IMR-90 (cell line): ENCODE results near the gene RNF103. TPM values are rescaled to one million over a fixed set of nuclear protein-coding genes. Genes with fewer than 3 reads are reported as not detected.

Experiments used
- ATAC-seq: fragments of 200-7000 bp; cut with Tn5 transposase; 2 replicates; pipeline ENCODE4 v1.9.1; 2020; ENCODE audit warnings: low read depth, mild to moderate bottlenecking, moderate library complexity
- BruUV-seq: library from RNA; stranded (reverse); fragments of 400-500 nt; replicated peaks from 2 replicates; lab custom pipeline; 2021; lab: Mats Ljungman, UMichigan
- CTCF ChIA-PET: fragments of 300-600 bp; formaldehyde crosslinking; extraction: SDS; loops from one replicate; lab custom pipeline; 2021; ENCODE audit warnings: antibody characterized with exemption; lab: Yijun Ruan, JAX
- POLR2A ChIA-PET: fragments of 300-600 bp; sonication (Branson Sonifier 250); formaldehyde crosslinking; loops from one replicate; lab custom pipeline; 2022; ENCODE audit warnings: antibody characterized with exemption; ENCODE audit not compliant: unreplicated experiment; lab: Charles Lee
- DNase-seq: peaks from one replicate; pipeline ENCODE4 v3.0.0; 2013
- H2AFZ ChIP-seq: replicated peaks from 2 replicates; pipeline ENCODE3; 2013; ENCODE audit warnings: low read length, mild to moderate bottlenecking; ENCODE audit not compliant: poor library complexity
- H2AK5ac ChIP-seq: 2 replicates; pipeline ENCODE4 v1.6.1; 2013; ENCODE audit warnings: low read depth, low read length, inconsistent platforms
- H2AK9ac ChIP-seq: replicated peaks from 2 replicates; pipeline ENCODE3; 2013; ENCODE audit warnings: mild to moderate bottlenecking, low read depth, low read length, moderate library complexity; ENCODE audit not compliant: poor library complexity
- H2BK120ac ChIP-seq: 2 replicates; pipeline ENCODE4 v1.6.1; 2013; ENCODE audit warnings: low read depth, low read length, inconsistent platforms
- H2BK15ac ChIP-seq: 3 replicates; pipeline ENCODE4 v1.6.1; 2013; ENCODE audit warnings: low read depth, low read length, inconsistent platforms
- H2BK20ac ChIP-seq: 2 replicates; pipeline ENCODE4 v1.6.1; 2013; ENCODE audit warnings: low read depth, mild to moderate bottlenecking, inconsistent platforms, low read length, moderate library complexity
- H2BK5ac ChIP-seq: 2 replicates; pipeline ENCODE4 v1.6.1; 2013; ENCODE audit warnings: mild to moderate bottlenecking, low read depth, low read length, inconsistent platforms; ENCODE audit not compliant: poor library complexity, severe bottlenecking
- H3K14ac ChIP-seq: replicated peaks from 2 replicates; pipeline ENCODE4 v1.6.1; 2013; ENCODE audit warnings: low read depth, low read length, inconsistent platforms
- H3K18ac ChIP-seq: 2 replicates; pipeline ENCODE4 v1.6.1; 2013; ENCODE audit warnings: low read depth, low read length, control low read depth
- H3K23ac ChIP-seq: 2 replicates; pipeline ENCODE4 v1.6.1; 2013; ENCODE audit warnings: low read depth, low read length, inconsistent platforms
- H3K27ac ChIP-seq: 2 replicates; pipeline ENCODE4 v1.5.1; 2013; ENCODE audit warnings: mild to moderate bottlenecking, control low read depth, low read length; ENCODE audit not compliant: insufficient read depth
- H3K27me3 ChIP-seq: 2 replicates; pipeline ENCODE4 v1.6.1; 2013; ENCODE audit warnings: low read length; ENCODE audit not compliant: control insufficient read depth, insufficient read depth
- H3K36me3 ChIP-seq: 2 replicates; pipeline ENCODE4 v1.6.1; 2013; ENCODE audit warnings: low read length, mixed read lengths; ENCODE audit not compliant: control insufficient read depth, insufficient read depth
- H3K4ac ChIP-seq: 2 replicates; pipeline ENCODE4 v1.6.1; 2013; ENCODE audit warnings: low read depth, low read length, inconsistent platforms
- H3K4me1 ChIP-seq: 2 replicates; pipeline ENCODE4 v1.6.1; 2013; ENCODE audit warnings: low read length, mixed read lengths; ENCODE audit not compliant: control insufficient read depth, insufficient read depth
- H3K4me2 ChIP-seq: 2 replicates; pipeline ENCODE4 v1.6.1; 2013; ENCODE audit warnings: low read depth, mild to moderate bottlenecking, control low read depth, low read length, moderate library complexity
- H3K4me3 ChIP-seq: 2 replicates; pipeline ENCODE4 v1.5.1; 2013; ENCODE audit warnings: low read depth, mild to moderate bottlenecking, control low read depth, low read length, moderate library complexity; ENCODE audit not compliant: insufficient read depth
- H3K56ac ChIP-seq: 2 replicates; pipeline ENCODE4 v1.6.1; 2013; ENCODE audit warnings: low read length, inconsistent platforms; ENCODE audit not compliant: insufficient read depth; ENCODE audit errors: extremely low read depth
- H3K79me1 ChIP-seq, 2 experiments: 2 replicates each; pipeline ENCODE4 v1.6.1; 2013; ENCODE audit warnings: low read length in 2 of 2, inconsistent platforms in 1 of 2, low read depth in 1 of 2
- H3K9ac ChIP-seq: 2 replicates; pipeline ENCODE4 v1.6.1; 2013; ENCODE audit warnings: low read depth, low read length, control low read depth
- H3K9me1 ChIP-seq: 2 replicates; pipeline ENCODE4 v1.6.1; 2013; ENCODE audit warnings: low read length, inconsistent platforms; ENCODE audit not compliant: insufficient read depth
- H3K9me3 ChIP-seq: 2 replicates; pipeline ENCODE4 v1.6.1; 2013; ENCODE audit warnings: low read length; ENCODE audit not compliant: control insufficient read depth, insufficient read depth
- H4K20me1 ChIP-seq: 2 replicates; pipeline ENCODE4 v1.6.1; 2013; ENCODE audit warnings: low read length, inconsistent platforms; ENCODE audit not compliant: insufficient read depth
- H4K5ac ChIP-seq: 2 replicates; pipeline ENCODE4 v1.6.1; 2013; ENCODE audit warnings: mild to moderate bottlenecking, low read depth, low read length, control low read depth
- H4K8ac ChIP-seq, 2 experiments: 2 replicates each; pipeline ENCODE4 v1.6.1; 2013; ENCODE audit warnings: low read depth in 2 of 2, low read length in 2 of 2, control low read depth in 1 of 2, inconsistent platforms in 1 of 2
- H4K91ac ChIP-seq: 2 replicates; pipeline ENCODE4 v1.6.1; 2013; ENCODE audit warnings: low read depth, low read length, inconsistent platforms; ENCODE audit not compliant: insufficient read depth
- BHLHE40 ChIP-seq: fragments of 150-350 bp; IDR thresholded peaks from 2 replicates; pipeline ENCODE4 v1.6.1; 2016; ENCODE audit warnings: mild to moderate bottlenecking, low read depth, low read length
- CEBPB ChIP-seq: IDR thresholded peaks from 2 replicates; pipeline ENCODE4 v1.6.1; 2012; ENCODE audit warnings: low read depth, low read length, improper control_type of control experiment
- CHD1 ChIP-seq: IDR thresholded peaks from 2 replicates; pipeline ENCODE4 v1.6.1; 2012; ENCODE audit warnings: low read depth, low read length, improper control_type of control experiment
- CTCF ChIP-seq: conservative IDR thresholded peaks from 2 replicates; pipeline ENCODE4 v1.5.1; 2012; ENCODE audit warnings: mild to moderate bottlenecking, low read depth, low read length, improper control_type of control experiment
- ELK1 ChIP-seq: fragments of 150-350 bp; IDR thresholded peaks from 2 replicates; pipeline ENCODE4 v1.6.1; 2016; ENCODE audit warnings: low read depth, mild to moderate bottlenecking, low read length, moderate library complexity, borderline replicate concordance
- FOS ChIP-seq: fragments of 150-350 bp; IDR thresholded peaks from 2 replicates; pipeline ENCODE4 v1.6.1; 2016; ENCODE audit warnings: low read depth, low read length
- MAFK ChIP-seq: IDR thresholded peaks from 2 replicates; pipeline ENCODE4 v1.6.1; 2012; ENCODE audit warnings: low read depth, low read length, improper control_type of control experiment
- MAZ ChIP-seq: IDR thresholded peaks from 2 replicates; pipeline ENCODE4 v1.6.1; 2012; ENCODE audit warnings: low read depth, mild to moderate bottlenecking, low read length, improper control_type of control experiment, moderate library complexity, borderline replicate concordance
- MXI1 ChIP-seq: IDR thresholded peaks from 2 replicates; pipeline ENCODE4 v1.6.1; 2012; ENCODE audit warnings: low read depth, mild to moderate bottlenecking, low read length, moderate library complexity, borderline replicate concordance
- NFE2L2 ChIP-seq: fragments of 150-350 bp; IDR thresholded peaks from 2 replicates; pipeline ENCODE4 v1.6.1; 2016; ENCODE audit warnings: low read depth, mild to moderate bottlenecking, low read length
- POLR2A ChIP-seq: IDR thresholded peaks from 2 replicates; pipeline ENCODE4 v1.6.1; 2012; ENCODE audit warnings: mild to moderate bottlenecking, low read depth, low read length
- RAD21 ChIP-seq: IDR thresholded peaks from 2 replicates; pipeline ENCODE4 v1.6.1; 2012; ENCODE audit warnings: low read length, improper control_type of control experiment
- RCOR1 ChIP-seq: IDR thresholded peaks from 2 replicates; pipeline ENCODE4 v1.6.1; 2012; ENCODE audit warnings: mild to moderate bottlenecking, low read length, improper control_type of control experiment; ENCODE audit not compliant: insufficient replicate concordance
- RFX5 ChIP-seq: IDR thresholded peaks from 2 replicates; pipeline ENCODE4 v1.8.0; 2012; ENCODE audit warnings: low read depth, mild to moderate bottlenecking, low read length, moderate library complexity
- SMC3 ChIP-seq: fragments of 150-350 bp; IDR thresholded peaks from 2 replicates; pipeline ENCODE4 v1.6.1; 2016; ENCODE audit warnings: low read depth, mild to moderate bottlenecking, antibody characterized with exemption, low read length, moderate library complexity
- USF2 ChIP-seq: fragments of 150-350 bp; IDR thresholded peaks from 2 replicates; pipeline ENCODE4 v1.6.1; 2017; ENCODE audit warnings: mild to moderate bottlenecking, antibody characterized with exemption, low read length, low read depth
- WGBS, 2 experiments: methylation state at CpG; one replicate each; pipeline versions ENCODE4 v1.1.5 to v1.1.7; 2013; ENCODE audit warnings: missing lambda C conversion rate in 2 of 2; ENCODE audit not compliant: insufficient read length in 1 of 2; ENCODE audit errors: extremely low coverage in 2 of 2; 5-methylcytosine and 5-hydroxymethylcytosine counted together
- dilution Hi-C: fragments of 300-500 bp; cut with HindIII; formaldehyde crosslinking; loops from one replicate; pipeline ENCODE4 v1.14.3; 2018; ENCODE audit warnings: low sequenced_read_pairs; ENCODE audit not compliant: unreplicated experiment
- in situ Hi-C: fragments of 300-500 bp; cut with MboI; formaldehyde crosslinking; loops from 3 replicates; pipeline ENCODE4 v1.14.3; 2019; ENCODE audit warnings: low sequenced_read_pairs, inconsistent platforms, mixed read lengths
- intact Hi-C: fragments of 100-400 bp; cut with micrococcal nuclease; formaldehyde crosslinking; loops from 2 replicates; pipeline ENCODE4 v1.10.0; 2022
- polyA plus RNA-seq, 3 experiments: library from polyadenylated mRNA; depleted of rRNA; stranded (reverse); fragments of >200 nt; gene quantifications; 2 replicates each; pipeline ENCODE4 v1.2.3, GENCODE V29; 2012; ENCODE audit warnings: low replicate concordance in 1 of 3
- total RNA-seq: library from RNA; depleted of rRNA; stranded (reverse); fragments of >200 nt; gene quantifications from 2 replicates; pipeline ENCODE4 v1.2.3, GENCODE V29; 2012

The RNF103 gene
- total and polyA plus RNA-seq, 2 of the 4 experiments (the other 2 are of a cell fraction): 5.6 to 7.2 TPM

- H3K4ac ChIP-seq: no peak overlapping the region
- no peak overlapping the region for H2AK9ac ChIP-seq
- peaks cover 2% of the 10 kb centered on the region for H3K36me3 ChIP-seq
- no peak overlapping the region for H2AK5ac ChIP-seq
- 0 out of 4 replicates have a peak, but pooled peaks cover 0 to 2% of the 10 kb centered on the region in 2 experiments for H3K79me1 ChIP-seq
- H3K9me3 ChIP-seq: no peaks in the 10 kb centered on the region
- CTCF ChIA-PET: interaction anchor here (1.0 kb wide), 1 partner anchor 10 kb away, joined by 3 read pairs; no protein-coding TSS in a partner anchor
- no peak overlapping the region for H3K4me3 ChIP-seq
- H2AFZ ChIP-seq: no peak overlapping the region
- dilution Hi-C loops (no loop called here), intact Hi-C loops (no loop called here), in situ Hi-C loops (no loop called here)
- H2BK5ac ChIP-seq: no peak overlapping the region
- no peaks in the 10 kb centered on the region for H3K27me3 ChIP-seq
- no peak overlapping the region for H2BK20ac ChIP-seq
- no peak for TF ChIP-seq MXI1
- no peak for TF ChIP-seq MAZ
- TF ChIP-seq CHD1: no peak
- no peak for TF ChIP-seq MAFK
- TF ChIP-seq BHLHE40: no peak
- TF ChIP-seq RAD21: no peak
- no peak for TF ChIP-seq SMC3
- no peak for TF ChIP-seq RFX5
- no peak for TF ChIP-seq POLR2A
- TF ChIP-seq USF2: no peak
- no peak for TF ChIP-seq ELK1
- no peak for TF ChIP-seq FOS
- no peak for TF ChIP-seq RCOR1
- no peak for TF ChIP-seq CEBPB
- no peak for TF ChIP-seq CTCF
- TF ChIP-seq NFE2L2: no peak
- H3K9me1 ChIP-seq: no peaks in the 10 kb centered on the region
- H4K91ac ChIP-seq: no peak overlapping the region
- no peak overlapping the region for H3K14ac ChIP-seq
- no peak overlapping the region for H3K23ac ChIP-seq
- H3K56ac ChIP-seq: no peak overlapping the region
- no CpG with 5 or more reads among the region's 2 CpGs for WGBS, 2 experiments
- no peak for DNase-seq
- no peak overlapping the region for H3K4me2 ChIP-seq
- no peak overlapping the region for H2BK15ac ChIP-seq
- H3K18ac ChIP-seq: no peak overlapping the region
- H4K20me1 ChIP-seq: no peaks in the 10 kb centered on the region
- H3K9ac ChIP-seq: no peak overlapping the region
- no peak for ATAC-seq
- H4K5ac ChIP-seq: no peak overlapping the region
- no TSS peak for BruUV-seq
- no peak overlapping the region for H3K27ac ChIP-seq
- no peak overlapping the region for H4K8ac ChIP-seq
- H2BK120ac ChIP-seq: no peak overlapping the region
- POLR2A ChIA-PET: no interaction called here
- H3K4me1 ChIP-seq: no peaks in the 10 kb centered on the region
These were observed 24.7 kb downstream of the RNF103 start for GRCh38 chr2:86598966-86599365.
